HEK293 (cell line): Measurements from ENCODE around the gene PLCXD1.

Experiments
- CTCF ChIA-PET: fragments of 350-600 bp; formaldehyde crosslinking; extraction: SDS; loops from one replicate; lab custom pipeline; 2021; ENCODE audit warnings: antibody characterized with exemption; lab: Yijun Ruan, JAX
- POLR2A ChIA-PET: fragments of 300-600 bp; formaldehyde crosslinking; extraction: SDS; loops from one replicate; lab custom pipeline; 2020; ENCODE audit warnings: antibody characterized with exemption, inconsistent platforms; lab: Yijun Ruan, JAX
- H3K27ac ChIP-seq: fragments of 200-500 bp; sonication (Bioruptor generic); 2 replicates; pipeline ENCODE4 v1.5.1; 2014; ENCODE audit warnings: low read depth, low read length, control low read depth, inconsistent platforms; ENCODE audit errors: extremely low read depth
- H3K36me3 ChIP-seq, 2 experiments: fragments of 200-500 bp in 1 of 2; sonication (Bioruptor generic) in 1 of 2; 1 replicate in 1 of 2; 2 replicates in 1 of 2; pipeline ENCODE4 v1.5.1; 2014 to 2017; ENCODE audit warnings: inconsistent platforms in 2 of 2, low read length in 2 of 2; ENCODE audit not compliant: control insufficient read depth in 2 of 2, insufficient read depth in 1 of 2
- H3K4me1 ChIP-seq: fragments of 200-500 bp; sonication (Bioruptor generic); 2 replicates; pipeline ENCODE4 v1.5.1; 2014; ENCODE audit warnings: mild to moderate bottlenecking, low read length, inconsistent platforms; ENCODE audit not compliant: control insufficient read depth, insufficient read depth
- H3K4me3 ChIP-seq: 2 replicates; pipeline ENCODE4 v1.5.1; 2011; ENCODE audit warnings: low read depth, mild to moderate bottlenecking, control low read depth, low read length, moderate library complexity
- H3K9me3 ChIP-seq: fragments of 200-500 bp; sonication (Bioruptor generic); 2 replicates; pipeline ENCODE4 v1.5.1; 2014; ENCODE audit warnings: low read depth, low read length, inconsistent platforms; ENCODE audit not compliant: control insufficient read depth, insufficient read depth
- KLF1 ChIP-seq: fragments of 450-650 bp; formaldehyde crosslinking; IDR thresholded peaks from 2 replicates; pipeline ENCODE4 v1.5.1; 2016; ENCODE audit warnings: missing biosample characterization, missing genetic modification characterization
- KLF9 ChIP-seq: fragments of 450-650 bp; formaldehyde crosslinking; IDR thresholded peaks from 2 replicates; pipeline ENCODE4 v1.5.1; 2016; ENCODE audit warnings: missing biosample characterization, missing genetic modification characterization, low read depth
- MEIS1 ChIP-seq: sonication (generic); formaldehyde crosslinking; IDR thresholded peaks from 2 replicates; pipeline ENCODE4 v1.8.1; 2022; ENCODE audit warnings: missing genetic modification reagents, mild to moderate bottlenecking, borderline replicate concordance
- OSR2 ChIP-seq: fragments of 450-650 bp; formaldehyde crosslinking; IDR thresholded peaks from 2 replicates; pipeline ENCODE4 v1.5.1; 2016; ENCODE audit warnings: missing biosample characterization, missing genetic modification characterization
- OVOL3 ChIP-seq: fragments of 450-650 bp; formaldehyde crosslinking; IDR thresholded peaks from 2 replicates; pipeline ENCODE4 v1.5.1; 2016; ENCODE audit warnings: missing biosample characterization, missing genetic modification characterization
- ZBTB8A ChIP-seq: fragments of 450-650 bp; formaldehyde crosslinking; IDR thresholded peaks from 2 replicates; pipeline ENCODE4 v1.5.1; 2016; ENCODE audit warnings: missing biosample characterization, missing genetic modification characterization
- ZNF140 ChIP-seq: fragments of 450-650 bp; formaldehyde crosslinking; IDR thresholded peaks from 2 replicates; pipeline ENCODE4 v1.5.1; 2016; ENCODE audit warnings: missing biosample characterization, missing genetic modification characterization
- ZNF146 ChIP-seq: fragments of 450-650 bp; formaldehyde crosslinking; IDR thresholded peaks from 2 replicates; pipeline ENCODE4 v1.5.1; 2016; ENCODE audit warnings: missing biosample characterization, missing genetic modification characterization
- ZNF214 ChIP-seq: fragments of 450-650 bp; formaldehyde crosslinking; IDR thresholded peaks from 2 replicates; pipeline ENCODE4 v1.5.1; 2017; ENCODE audit warnings: missing biosample characterization, mild to moderate bottlenecking, missing genetic modification characterization, borderline replicate concordance
- ZNF423 ChIP-seq: fragments of 450-650 bp; formaldehyde crosslinking; IDR thresholded peaks from 2 replicates; pipeline ENCODE4 v1.5.1; 2016; ENCODE audit warnings: missing biosample characterization, missing genetic modification characterization
- ZNF561 ChIP-seq: fragments of 450-650 bp; IDR thresholded peaks from 2 replicates; pipeline ENCODE4 v1.5.1; 2018; ENCODE audit warnings: missing biosample characterization, missing genetic modification characterization, borderline replicate concordance
- ZNF571 ChIP-seq: fragments of 450-650 bp; formaldehyde crosslinking; IDR thresholded peaks from 2 replicates; pipeline ENCODE4 v1.5.0; 2017; ENCODE audit warnings: missing biosample characterization, missing genetic modification characterization
- ZNF707 ChIP-seq: fragments of 450-650 bp; formaldehyde crosslinking; IDR thresholded peaks from 2 replicates; pipeline ENCODE4 v1.5.1; 2016; ENCODE audit warnings: missing biosample characterization, missing genetic modification characterization
- ZSCAN30 ChIP-seq: fragments of 450-650 bp; IDR thresholded peaks from 2 replicates; pipeline ENCODE4 v1.5.1; 2018; ENCODE audit warnings: missing biosample characterization, mild to moderate bottlenecking, missing genetic modification characterization, moderate library complexity
- TF ChIP-seq, protein P1 (sequence below): fragments of 450-650 bp; formaldehyde crosslinking; IDR thresholded peaks from 2 replicates; pipeline ENCODE4 v1.5.1; 2016; ENCODE audit warnings: missing biosample characterization, missing genetic modification characterization
- TF ChIP-seq, protein P2 (sequence below): fragments of 450-650 bp; IDR thresholded peaks from 2 replicates; pipeline ENCODE4 v1.5.1; 2018; ENCODE audit warnings: missing biosample characterization, mild to moderate bottlenecking, missing genetic modification characterization

The PLCXD1 gene

DNA sequence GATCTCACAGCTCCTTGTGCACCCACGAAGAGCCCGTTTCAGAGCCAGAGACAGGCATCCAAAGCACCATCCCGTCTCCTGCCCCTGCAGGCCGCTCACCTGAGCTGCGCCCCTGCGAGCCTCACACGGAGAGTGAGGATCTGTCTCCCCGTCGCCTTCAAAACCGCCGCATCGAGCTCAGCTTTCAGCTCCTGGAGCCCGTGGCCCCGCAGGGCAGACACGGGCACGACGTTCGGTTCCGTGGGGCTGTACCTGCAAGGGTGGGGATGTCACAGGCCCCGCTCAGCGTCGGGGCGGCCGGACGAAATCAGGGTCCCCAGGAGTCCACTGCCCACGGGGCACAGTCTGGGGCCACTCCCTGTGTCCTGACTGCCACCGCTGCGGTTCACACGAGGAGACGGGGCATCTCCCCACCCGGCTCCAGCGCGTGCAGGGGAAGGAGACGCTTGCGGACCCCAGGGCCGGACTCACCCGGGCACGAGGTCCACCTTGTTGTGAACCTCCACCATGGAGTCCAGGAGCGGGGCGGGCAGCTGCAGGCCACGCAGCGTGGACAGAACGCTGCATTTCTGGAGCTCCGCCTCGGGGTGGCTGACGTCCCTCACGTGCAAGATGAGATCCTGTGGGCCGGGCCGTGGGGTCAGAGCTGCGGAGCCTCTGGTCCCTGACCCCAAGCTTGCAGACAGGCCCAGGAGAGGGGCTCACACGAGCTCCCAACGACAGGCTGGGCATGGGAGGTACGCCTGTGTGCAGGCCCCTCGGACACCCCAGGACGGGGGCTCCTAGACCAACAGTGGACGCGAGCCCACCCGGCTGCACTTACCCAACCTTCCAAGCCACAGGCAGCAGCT, 26.3 kb downstream of the PLCXD1 start (continued):
- no peak for TF ChIP-seq MEIS1 (CRISPR knock-in tag)
- TF ChIP-seq, all 188 proteins: peak for 0

DNA sequence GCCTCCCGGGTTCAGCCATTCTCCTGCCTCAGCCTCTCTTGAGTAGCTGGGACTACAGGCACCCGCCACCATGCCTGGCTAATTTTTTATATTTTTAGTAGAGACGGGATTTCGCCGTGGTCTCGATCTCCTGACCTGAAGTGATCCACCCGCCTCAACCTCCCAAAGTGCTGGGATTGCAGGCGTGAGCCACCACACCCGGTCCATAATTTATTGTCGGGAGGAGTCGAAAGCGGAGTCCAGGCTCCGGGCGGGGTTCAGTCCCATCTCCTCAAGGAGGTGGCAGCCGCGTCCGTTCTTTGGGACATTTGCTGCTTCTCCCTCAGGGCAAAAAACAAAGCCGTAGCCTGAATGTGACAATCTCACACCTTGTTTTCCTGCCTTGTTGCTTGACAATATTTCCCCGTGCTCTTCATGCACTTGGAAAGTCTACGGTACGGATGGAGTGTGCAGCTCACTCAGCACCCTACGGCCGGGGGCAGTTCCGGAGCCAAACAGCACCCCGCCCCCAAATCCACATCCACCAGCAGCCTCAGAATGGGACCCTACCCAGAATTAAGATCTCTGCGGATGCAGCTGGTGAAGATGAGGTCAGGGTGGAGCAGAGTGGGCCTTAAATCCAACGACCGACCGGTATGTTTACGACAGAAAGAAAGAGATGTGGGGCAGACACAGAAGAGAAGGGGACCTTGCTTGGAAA, 27.8 kb downstream of the PLCXD1 start:
- H3K4me1 ChIP-seq = no peaks in the 10 kb centered on the region
- ChIA-PET POLR2A (no interaction called here), CTCF (no interaction called here)
- no peak overlapping the region for H3K27ac ChIP-seq
- H3K9me3 ChIP-seq = no peaks in the 10 kb centered on the region
- H3K4me3 ChIP-seq = no peak overlapping the region
- peak; percentile 96 for TF ChIP-seq KLF1
- no peak for TF ChIP-seq OVOL3
- peaks cover 24 to 75% of the 10 kb centered on the region in 2 experiments for H3K36me3 ChIP-seq

DNA sequence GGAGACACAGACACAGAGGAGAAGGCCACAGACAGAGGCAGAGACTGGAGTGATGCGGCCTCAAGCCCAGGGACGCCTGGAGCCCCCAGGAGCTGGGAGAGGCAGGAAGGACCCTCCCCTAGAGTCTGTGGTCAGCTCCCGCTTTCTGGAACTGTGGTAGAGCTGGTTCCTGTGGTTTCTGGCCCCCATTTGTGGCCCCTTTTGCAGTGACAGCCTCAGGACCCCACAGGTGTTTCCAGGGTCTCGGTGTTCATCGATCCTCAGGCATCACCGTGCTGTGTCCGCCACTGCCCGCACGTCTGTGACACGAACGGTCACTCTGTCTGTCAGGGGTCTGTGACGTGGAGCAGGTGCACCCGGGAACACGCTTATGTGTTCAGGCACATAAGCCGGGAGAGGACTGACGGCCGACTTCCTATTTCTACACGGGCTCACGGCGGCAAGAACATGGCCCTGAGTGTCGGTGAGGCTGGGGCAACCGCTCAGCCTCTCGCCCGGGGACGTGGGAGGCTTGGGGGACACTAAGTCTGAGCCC, 29.5 kb downstream of the PLCXD1 start:
- TF ChIP-seq ZSCAN30 (no peak), ZBTB8A (tag by site-specific recombination) (no peak), ZNF214 (tag by site-specific recombination) (no peak), ZNF561 (tag by site-specific recombination) (no peak), ZNF146 (no peak), KLF9 (tag by site-specific recombination) (no peak), OSR2 (no peak), ZNF571 (tag by site-specific recombination) (no peak), ZNF140 (no peak), ZNF423 (no peak), ZNF707 (tag by site-specific recombination) (no peak)
- TF ChIP-seq, protein P1, sequence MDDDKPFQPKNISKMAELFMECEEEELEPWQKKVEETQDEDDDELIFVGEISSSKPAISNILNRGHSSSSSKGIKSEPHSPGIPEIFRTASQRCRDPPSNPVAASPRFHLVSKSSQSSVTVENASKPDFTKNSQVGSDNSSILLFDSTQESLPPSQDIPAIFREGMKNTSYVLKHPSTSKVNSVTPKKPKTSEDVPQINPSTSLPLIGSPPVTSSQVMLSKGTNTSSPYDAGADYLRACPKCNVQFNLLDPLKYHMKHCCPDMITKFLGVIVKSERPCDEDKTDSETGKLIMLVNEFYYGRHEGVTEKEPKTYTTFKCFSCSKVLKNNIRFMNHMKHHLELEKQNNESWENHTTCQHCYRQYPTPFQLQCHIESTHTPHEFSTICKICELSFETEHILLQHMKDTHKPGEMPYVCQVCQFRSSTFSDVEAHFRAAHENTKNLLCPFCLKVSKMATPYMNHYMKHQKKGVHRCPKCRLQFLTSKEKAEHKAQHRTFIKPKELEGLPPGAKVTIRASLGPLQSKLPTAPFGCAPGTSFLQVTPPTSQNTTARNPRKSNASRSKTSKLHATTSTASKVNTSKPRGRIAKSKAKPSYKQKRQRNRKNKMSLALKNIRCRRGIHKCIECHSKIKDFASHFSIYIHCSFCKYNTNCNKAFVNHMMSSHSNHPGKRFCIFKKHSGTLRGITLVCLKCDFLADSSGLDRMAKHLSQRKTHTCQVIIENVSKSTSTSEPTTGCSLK (tag by site-specific recombination) = no peak
- TF ChIP-seq, protein P2, sequence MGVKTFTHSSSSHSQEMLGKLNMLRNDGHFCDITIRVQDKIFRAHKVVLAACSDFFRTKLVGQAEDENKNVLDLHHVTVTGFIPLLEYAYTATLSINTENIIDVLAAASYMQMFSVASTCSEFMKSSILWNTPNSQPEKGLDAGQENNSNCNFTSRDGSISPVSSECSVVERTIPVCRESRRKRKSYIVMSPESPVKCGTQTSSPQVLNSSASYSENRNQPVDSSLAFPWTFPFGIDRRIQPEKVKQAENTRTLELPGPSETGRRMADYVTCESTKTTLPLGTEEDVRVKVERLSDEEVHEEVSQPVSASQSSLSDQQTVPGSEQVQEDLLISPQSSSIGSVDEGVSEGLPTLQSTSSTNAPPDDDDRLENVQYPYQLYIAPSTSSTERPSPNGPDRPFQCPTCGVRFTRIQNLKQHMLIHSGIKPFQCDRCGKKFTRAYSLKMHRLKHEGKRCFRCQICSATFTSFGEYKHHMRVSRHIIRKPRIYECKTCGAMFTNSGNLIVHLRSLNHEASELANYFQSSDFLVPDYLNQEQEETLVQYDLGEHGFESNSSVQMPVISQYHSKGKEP (tag by site-specific recombination) = no peak
- Histone ChIP-seq H3K9me3 (no peaks in the 10 kb centered on the region), H3K4me1 (no peaks in the 10 kb centered on the region), H3K27ac (no peak overlapping the region), H3K4me3 (no peak overlapping the region), H3K36me3 (peaks cover 23 to 80% of the 10 kb centered on the region in 2 experiments)
- ChIA-PET CTCF (no interaction called here), POLR2A (no interaction called here)
